H1 (cell line): Measurements from ENCODE around the gene PDPK1. TPM values are rescaled to one million over a fixed set of nuclear protein-coding genes. Genes with fewer than 3 reads are reported as not detected.
"Not testable (repeated sequence)": the region's sequence is repeated elsewhere in the genome, so short reads cannot be mapped to it uniquely, and the experiment has no call there.

Experiments used
- CTCF ChIA-PET: fragments of 300-600 bp; sonication (Branson Sonifier 250); formaldehyde crosslinking; loops from one replicate; lab custom pipeline; 2021; ENCODE audit not compliant: partially characterized antibody; lab: Charles Lee
- POLR2A ChIA-PET: fragments of 300-600 bp; sonication (Branson Sonifier 250); formaldehyde crosslinking; loops from one replicate; lab custom pipeline; 2021; ENCODE audit warnings: inconsistent platforms; ENCODE audit not compliant: partially characterized antibody; lab: Charles Lee
- DNase-seq, 2 experiments: peaks; one replicate each; pipeline versions ENCODE4 v3.0.0 to v3.0.0-alpha.2; 2010 to 2022; ENCODE audit warnings: low spot score in 2 of 2, low read depth in 1 of 2, mixed read lengths in 1 of 2
- FAIRE-seq: peaks from 2 replicates; lab custom pipeline; 2011; peaks lifted over from hg19 to GRCh38; lab: Jason Lieb, UNC
- H2AFZ ChIP-seq: 2 replicates; pipeline ENCODE4 v1.8.1; 2012; ENCODE audit warnings: low read length, inconsistent platforms
- H2AK5ac ChIP-seq: 2 replicates; pipeline ENCODE4 v1.6.1; 2013; ENCODE audit warnings: low read depth, low read length
- H2BK120ac ChIP-seq: replicated peaks from 2 replicates; pipeline ENCODE3; 2013; ENCODE audit warnings: low read depth, low read length, inconsistent platforms
- H2BK12ac ChIP-seq: 2 replicates; pipeline ENCODE4 v1.6.1; 2013; ENCODE audit warnings: low read depth, low read length
- H2BK15ac ChIP-seq: 2 replicates; pipeline ENCODE4 v1.6.1; 2013; ENCODE audit warnings: low read length
- H2BK20ac ChIP-seq: 2 replicates; pipeline ENCODE4 v1.6.1; 2013; ENCODE audit warnings: low read length
- H2BK5ac ChIP-seq: 2 replicates; pipeline ENCODE4 v1.6.1; 2013; ENCODE audit warnings: low read depth, low read length
- H3K14ac ChIP-seq: 2 replicates; pipeline ENCODE4 v1.6.1; 2013; ENCODE audit warnings: inconsistent platforms; ENCODE audit not compliant: insufficient read length
- H3K18ac ChIP-seq: 2 replicates; pipeline ENCODE4 v1.6.1; 2013; ENCODE audit warnings: low read length; ENCODE audit errors: extremely low read depth
- H3K23ac ChIP-seq: 2 replicates; pipeline ENCODE4 v1.6.1; 2013; ENCODE audit warnings: inconsistent platforms; ENCODE audit not compliant: insufficient read length
- H3K23me2 ChIP-seq: 2 replicates; pipeline ENCODE4 v1.6.1; 2013; ENCODE audit warnings: low read depth, low read length
- H3K27ac ChIP-seq: 2 replicates; pipeline ENCODE4 v1.6.1; 2011; ENCODE audit warnings: low read depth, low read length, inconsistent platforms
- H3K27me3 ChIP-seq, 4 experiments: replicated peaks in 1 of 4; 1 replicate in 1 of 4; 2 replicates in 3 of 4; pipeline versions ENCODE4 v1.6.1 to v1.8.1; 2011 to 2013; ENCODE audit warnings: low read length in 3 of 4, mild to moderate bottlenecking in 3 of 4, inconsistent platforms in 2 of 4, mixed read lengths in 2 of 4, moderate library complexity in 1 of 4; ENCODE audit not compliant: control insufficient read depth in 3 of 4, insufficient read depth in 3 of 4; ENCODE audit errors: extremely low read depth in 1 of 4
- H3K36me3 ChIP-seq, 4 experiments: 2 replicates each; pipeline versions ENCODE4 v1.6.1 to v1.8.1; 2011 to 2013; ENCODE audit warnings: mild to moderate bottlenecking in 4 of 4, low read length in 3 of 4, moderate library complexity in 2 of 4, control low read depth in 1 of 4, inconsistent platforms in 1 of 4; ENCODE audit not compliant: insufficient read depth in 4 of 4, control insufficient read depth in 2 of 4
- H3K4ac ChIP-seq: replicated peaks from 2 replicates; pipeline ENCODE3; 2013; ENCODE audit warnings: low read length, low read depth, mixed read lengths, inconsistent platforms; ENCODE audit not compliant: insufficient read length
- H3K4me1 ChIP-seq, 4 experiments: replicated peaks in 1 of 4; 1 replicate in 1 of 4; 2 replicates in 3 of 4; pipeline versions ENCODE4 v1.6.1 to v1.8.1; 2011 to 2013; ENCODE audit warnings: low read length in 3 of 4, inconsistent platforms in 2 of 4, mixed read lengths in 1 of 4; ENCODE audit not compliant: insufficient read depth in 4 of 4, control insufficient read depth in 3 of 4
- H3K4me2 ChIP-seq, 2 experiments: 2 replicates each; pipeline versions ENCODE4 v1.6.1 to v1.8.1; 2011 to 2013; ENCODE audit warnings: low read depth in 2 of 2, low read length in 2 of 2, control low read depth in 1 of 2, inconsistent platforms in 1 of 2, mild to moderate bottlenecking in 1 of 2; ENCODE audit not compliant: insufficient read depth in 1 of 2
- H3K4me3 ChIP-seq, 4 experiments: fragments of 200-600, 300-600 bp in 1 of 4; sonication (generic), shearing (Covaris generic), sonication (Bioruptor Twin) in 1 of 4; 2 replicates each; pipeline versions ENCODE4 v1.5.1 to v1.8.1; 2011 to 2016; ENCODE audit warnings: low read length in 4 of 4, low read depth in 3 of 4, control low read depth in 2 of 4, inconsistent platforms in 2 of 4, mild to moderate bottlenecking in 2 of 4, mixed read lengths in 1 of 4, moderate library complexity in 1 of 4; ENCODE audit not compliant: insufficient read depth in 2 of 4; ENCODE audit errors: extremely low read depth in 1 of 4
- H3K56ac ChIP-seq: replicated peaks from 2 replicates; pipeline ENCODE3; 2013; ENCODE audit warnings: low read depth, mild to moderate bottlenecking, mixed read lengths, low read length, inconsistent platforms; ENCODE audit not compliant: insufficient read length
- H3K79me1 ChIP-seq: 2 replicates; pipeline ENCODE4 v1.6.1; 2013; ENCODE audit warnings: low read depth, low read length, control low read depth
- H3K79me2 ChIP-seq, 2 experiments: 2 replicates each; pipeline versions ENCODE4 v1.6.1 to v1.8.1; 2012 to 2013; ENCODE audit warnings: low read length in 2 of 2, mild to moderate bottlenecking in 2 of 2, inconsistent platforms in 1 of 2; ENCODE audit not compliant: insufficient read depth in 2 of 2, control insufficient read depth in 1 of 2
- H3K9ac ChIP-seq, 4 experiments: replicated peaks in 1 of 4; 1 replicate in 1 of 4; 2 replicates in 3 of 4; pipeline versions ENCODE4 v1.6.1 to v1.8.1; 2011 to 2013; ENCODE audit warnings: low read depth in 3 of 4, low read length in 3 of 4, control low read depth in 2 of 4, mild to moderate bottlenecking in 2 of 4, moderate library complexity in 2 of 4, inconsistent platforms in 1 of 4; ENCODE audit errors: extremely low read depth in 1 of 4
- H3K9me3 ChIP-seq, 2 experiments: 2 replicates each; pipeline versions ENCODE4 v1.6.1 to v1.8.1; 2012 to 2013; ENCODE audit warnings: mild to moderate bottlenecking in 2 of 2, moderate library complexity in 2 of 2, control low read depth in 1 of 2, inconsistent platforms in 1 of 2, low read depth in 1 of 2, low read length in 1 of 2, mixed read lengths in 1 of 2; ENCODE audit not compliant: insufficient read depth in 2 of 2
- H4K20me1 ChIP-seq, 2 experiments: replicated peaks in 1 of 2; 2 replicates each; pipeline versions ENCODE3 to v1.8.1; 2011 to 2013; ENCODE audit warnings: inconsistent platforms in 2 of 2, low read length in 2 of 2, mild to moderate bottlenecking in 1 of 2; ENCODE audit not compliant: insufficient read depth in 2 of 2, control insufficient read depth in 1 of 2
- H4K5ac ChIP-seq: 2 replicates; pipeline ENCODE4 v1.6.1; 2013; ENCODE audit warnings: low read length, low read depth, mixed read lengths, inconsistent platforms; ENCODE audit not compliant: insufficient read length
- H4K8ac ChIP-seq: 2 replicates; pipeline ENCODE4 v1.8.0; 2013; ENCODE audit warnings: mild to moderate bottlenecking, moderate library complexity, low read length, inconsistent platforms; ENCODE audit not compliant: insufficient read depth; ENCODE audit errors: extremely low read depth
- H4K91ac ChIP-seq: replicated peaks from 2 replicates; pipeline ENCODE3; 2013; ENCODE audit warnings: low read length, mixed read lengths, inconsistent platforms; ENCODE audit not compliant: insufficient read length
- WGBS, 2 experiments: shearing (Covaris generic) in 1 of 2; methylation state at CpG; one replicate each; pipeline versions ENCODE4 v1.1.6 to v1.1.7; 2013 to 2015; ENCODE audit warnings: low lambda C conversion rate in 2 of 2, mixed read lengths in 2 of 2, inconsistent platforms in 1 of 2, low coverage in 1 of 2, missing lambda C conversion rate in 1 of 2; ENCODE audit not compliant: insufficient replicate concordance in 2 of 2, insufficient coverage in 1 of 2, insufficient read length in 1 of 2; ENCODE audit errors: extremely low coverage in 1 of 2, missing lambda C conversion rate in 1 of 2; 5-methylcytosine and 5-hydroxymethylcytosine counted together
- polyA plus RNA-seq, 7 experiments: library from polyadenylated mRNA; depleted of rRNA in 3 of 7; stranded (reverse) in 5 of 7; unstranded in 2 of 7; fragments of >200 nt in 5 of 7; fragments of 200-250 nt in 2 of 7; gene quantifications; 1 replicate in 5 of 7; 2 replicates in 1 of 7; 4 replicates in 1 of 7; pipeline versions ENCODE4 v1.2.1 to v1.2.3, GENCODE V29; 2011 to 2013; ENCODE audit warnings: missing spikeins in 2 of 7, mixed read lengths in 2 of 7
- total RNA-seq: library from RNA; stranded (reverse); fragmentation: NEBNext Ultra II Directional; extraction: Animal tissue kit (Norgen Biotek cat#: 25700); gene quantifications from 2 replicates; pipeline ENCODE4 v1.2.1, GENCODE V29; 2021

Gene PDPK1
- total and polyA plus RNA-seq, 2 of the 8 experiments (the other 6 are each of a cell fraction or from before 2014, with no cell fraction given), result 17.1 to 27.8 TPM

- DNase-seq, result not testable (repeated sequence)
Measured at GRCh38 chr16:2572704-2573103, 34.9 kb downstream of the PDPK1 start.

DNA sequence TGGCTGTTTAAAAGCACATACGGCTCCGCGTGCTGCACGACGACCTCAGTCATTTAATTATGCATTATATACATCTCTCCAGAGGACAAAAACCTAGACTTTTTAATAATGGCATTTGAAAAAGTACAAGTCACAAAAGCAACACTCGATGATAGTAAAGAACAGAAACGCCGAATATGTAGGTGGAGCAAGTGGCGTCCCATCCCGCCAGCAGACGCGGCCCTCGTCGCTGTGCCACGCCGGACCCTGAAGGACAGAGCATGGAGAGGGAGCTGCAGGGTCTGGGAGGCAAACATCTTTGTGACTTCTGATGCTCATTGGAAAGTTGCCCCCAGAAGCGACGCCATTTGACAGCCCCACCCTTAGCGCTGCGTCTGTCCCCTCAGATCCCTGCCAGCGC is 38.0 kb downstream of the PDPK1 start:
- DNase-seq, H2BK120ac ChIP-seq, H2BK15ac ChIP-seq, H3K23ac ChIP-seq, H4K8ac ChIP-seq, H3K23me2 ChIP-seq, H3K4me1 ChIP-seq, H2AK5ac ChIP-seq, H3K79me1 ChIP-seq, H3K27me3 ChIP-seq, H4K91ac ChIP-seq, H3K4ac ChIP-seq, H3K4me2 ChIP-seq, H4K5ac ChIP-seq, H2BK20ac ChIP-seq, H3K27ac ChIP-seq, H3K56ac ChIP-seq, H3K18ac ChIP-seq, H3K36me3 ChIP-seq, H2BK5ac ChIP-seq, H3K4me3 ChIP-seq, H2BK12ac ChIP-seq, H2AFZ ChIP-seq, H3K14ac ChIP-seq, POLR2A ChIA-PET, H3K79me2 ChIP-seq, CTCF ChIA-PET, H3K9ac ChIP-seq, H4K20me1 ChIP-seq, FAIRE-seq: not testable (repeated sequence)
- no CpG with 5 or more reads among the region's 21 CpGs for WGBS, 2 experiments
- peaks cover 0 to 11% of the 10 kb centered on the region in 2 experiments; a peak in 1 of 4 replicates for H3K9me3 ChIP-seq

More at GRCh38 chr16:2572704-2573103, 34.9 kb downstream of the PDPK1 start:
- H3K27ac ChIP-seq, H2BK20ac ChIP-seq, H2AK5ac ChIP-seq, H2BK12ac ChIP-seq, H2BK5ac ChIP-seq, H4K8ac ChIP-seq, H4K5ac ChIP-seq, FAIRE-seq, H4K20me1 ChIP-seq, H3K9ac ChIP-seq, H3K9me3 ChIP-seq, H3K79me2 ChIP-seq, POLR2A ChIA-PET, H3K27me3 ChIP-seq, CTCF ChIA-PET, H2AFZ ChIP-seq, H4K91ac ChIP-seq, H3K4me1 ChIP-seq, H3K36me3 ChIP-seq, H2BK120ac ChIP-seq, H3K23me2 ChIP-seq, H3K56ac ChIP-seq, H3K4ac ChIP-seq, H3K4me2 ChIP-seq, H2BK15ac ChIP-seq, H3K23ac ChIP-seq, H3K79me1 ChIP-seq, H3K4me3 ChIP-seq, H3K18ac ChIP-seq, H3K14ac ChIP-seq: not testable (repeated sequence)
- WGBS, 2 experiments, result no CpG with 5 or more reads among the region's 6 CpGs
